ENCODE data around the gene LRRC28.
A peak's percentile ranks its signal among the peaks of the same experiment; 100 is the strongest.
"Not testable (repeated sequence)": the region's sequence is repeated elsewhere in the genome, so short reads cannot be mapped to it uniquely, and the experiment has no call there.

The LRRC28 gene

DNA sequence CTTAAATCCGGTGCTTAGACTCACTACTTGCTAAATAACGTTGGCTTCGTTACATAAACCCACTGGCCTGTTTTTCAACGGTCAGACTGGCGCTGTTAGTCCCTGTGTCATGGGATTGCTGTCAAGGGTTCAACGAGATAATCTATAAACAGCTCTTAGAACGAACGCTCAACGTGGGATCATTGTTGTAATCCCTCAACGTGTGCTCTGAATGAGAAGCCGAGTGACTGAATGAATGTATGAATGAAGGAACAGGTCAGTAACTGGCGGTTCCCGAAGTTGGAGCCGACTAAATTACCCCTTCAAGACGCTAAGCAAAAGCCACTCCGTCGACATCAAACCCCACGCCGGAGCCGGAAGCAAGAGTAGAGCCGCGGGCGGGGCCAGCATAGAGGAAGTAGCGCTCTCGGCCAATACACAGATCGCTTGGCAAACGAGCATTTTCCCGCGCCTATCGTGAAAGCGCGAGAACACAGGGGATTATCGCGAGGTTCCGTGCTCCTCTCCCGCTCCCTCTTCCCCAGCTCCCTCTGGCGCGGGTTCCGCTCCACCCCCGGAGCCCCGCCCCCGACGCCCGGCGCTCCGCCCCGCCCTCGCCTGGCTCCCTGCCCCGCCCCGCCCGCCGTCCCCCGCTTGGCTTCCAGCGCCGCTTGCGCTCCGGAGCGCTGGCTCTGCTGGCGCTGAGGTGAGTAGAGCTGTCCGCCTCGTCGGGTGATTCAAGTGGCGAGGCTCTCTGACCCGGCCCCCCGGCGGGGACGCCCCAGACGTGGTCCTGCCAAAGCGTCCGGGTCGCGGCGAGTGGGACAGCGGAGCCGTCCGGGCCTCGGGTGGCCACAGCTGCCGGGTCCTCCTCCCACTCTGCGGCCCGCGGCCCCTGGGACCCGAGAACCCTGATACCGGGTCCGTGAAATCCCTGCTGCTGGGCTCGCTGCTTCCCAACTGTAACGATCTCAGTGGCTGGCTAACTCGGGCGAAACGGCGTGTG is at the start of gene LRRC28:
LRRC28 (plus strand) TSS at position 625 of the 985 bp plus-strand sequence. CDS start 4,477 bp downstream, outside the sequence.
- peak; percentile 96 to 98 for DNase-seq

GRCh38 chr15:99202176-99202552 is 49.1 kb upstream of the LRRC28 start:
- no peak for DNase-seq

DNA sequence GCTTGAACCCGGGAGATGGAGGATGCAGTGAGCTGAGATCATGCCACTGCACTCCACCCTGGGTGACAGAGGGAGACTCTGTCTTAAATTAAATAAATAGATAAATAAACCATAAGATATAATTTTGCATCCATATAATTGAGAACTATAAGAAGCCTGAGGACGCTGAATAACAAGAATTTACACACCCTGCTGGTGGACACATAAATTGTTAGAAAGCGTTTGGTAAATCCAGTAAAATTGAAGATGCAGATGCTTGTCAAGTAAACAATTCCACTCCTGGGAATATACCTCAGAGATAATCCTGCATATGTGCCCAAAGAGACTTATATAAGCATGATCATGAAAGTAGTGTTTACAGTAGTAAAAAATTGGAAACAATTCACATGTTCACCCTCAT is 43.6 kb upstream of the LRRC28 start:
- no peak for DNase-seq

- DNase-seq = no peak
Observed at GRCh38 chr15:99209326-99209725, 42.0 kb upstream of the LRRC28 start.

- DNase-seq = no peak
Observed at GRCh38 chr15:99210334-99210733, 40.9 kb upstream of the LRRC28 start.

GRCh38 chr15:99211926-99212325 is 39.4 kb upstream of the LRRC28 start:
- DNase-seq = no peak

- DNase-seq = no peak
Observed at GRCh38 chr15:99212406-99212805, 38.9 kb upstream of the LRRC28 start.

DNA sequence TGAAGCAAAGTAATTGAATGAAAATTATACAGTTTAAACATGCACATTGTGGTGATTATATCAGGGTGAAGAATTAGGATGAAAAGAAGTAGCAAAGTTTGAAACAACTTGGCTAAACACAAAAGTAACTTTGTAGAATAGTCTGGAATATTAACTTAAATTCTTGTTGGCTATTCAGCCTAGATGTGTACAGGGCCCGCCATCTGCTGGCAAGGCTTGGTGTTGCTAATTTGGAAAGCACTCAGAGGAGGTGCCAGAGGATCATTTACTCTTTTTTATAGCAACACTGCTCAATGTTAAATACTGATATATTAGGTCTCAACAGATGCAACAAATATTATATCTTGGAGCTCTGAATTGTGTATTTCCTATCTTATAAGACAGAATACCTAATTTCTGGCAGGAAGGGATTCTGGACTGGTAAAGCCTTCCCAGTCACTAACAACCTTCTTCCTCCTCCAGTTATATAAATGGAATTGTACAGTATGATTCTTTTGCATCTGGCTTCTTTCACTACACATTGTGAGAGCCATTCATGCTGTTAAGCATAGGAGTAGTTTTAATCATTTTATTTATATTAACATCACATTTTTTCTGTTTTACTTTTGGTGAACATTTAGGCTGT is 38.0 kb upstream of the LRRC28 start:
- DNase-seq = peak; percentile 71 to 74

DNA sequence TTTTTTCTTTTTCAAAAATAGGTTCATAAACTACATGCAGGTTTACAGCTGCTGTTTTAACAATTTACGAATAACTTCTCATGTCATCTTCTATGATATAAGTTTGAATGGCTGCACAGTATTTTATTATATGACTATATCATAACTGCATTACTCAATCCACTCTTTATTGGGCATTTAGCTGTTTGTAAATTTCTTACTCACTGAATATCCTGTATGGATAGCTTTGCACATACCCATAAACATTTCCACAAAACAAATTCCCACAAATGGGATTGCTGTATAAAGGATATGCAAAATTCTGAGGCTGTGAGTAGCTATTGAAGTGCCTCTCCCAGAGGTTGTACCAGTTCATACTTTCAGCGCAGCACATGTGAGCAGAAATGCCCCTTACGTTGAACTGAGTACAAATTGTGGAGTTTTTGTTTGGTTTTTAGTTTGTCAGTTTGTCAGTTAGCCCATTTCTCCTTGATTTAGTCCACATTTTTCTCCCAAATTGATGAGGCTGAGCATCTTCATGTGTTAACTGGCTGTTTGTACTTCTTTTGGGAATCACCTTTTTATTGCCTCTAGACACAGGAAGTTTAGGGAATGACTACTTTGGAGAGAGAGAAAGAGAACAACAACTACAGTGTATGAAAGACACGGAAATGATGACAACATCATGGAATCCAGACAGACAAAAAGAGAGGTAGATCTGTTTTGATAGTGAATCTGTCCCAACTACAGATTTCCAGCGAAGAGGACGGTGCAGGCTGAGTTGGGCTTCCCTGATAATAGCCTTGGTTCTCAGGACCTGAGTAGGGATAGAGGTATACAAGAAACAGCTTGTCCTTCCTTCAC is 26.7 kb upstream of the LRRC28 start:
- no peak for DNase-seq

- DNase-seq = no peak
Observed at GRCh38 chr15:99226802-99227201, 24.5 kb upstream of the LRRC28 start.

DNA sequence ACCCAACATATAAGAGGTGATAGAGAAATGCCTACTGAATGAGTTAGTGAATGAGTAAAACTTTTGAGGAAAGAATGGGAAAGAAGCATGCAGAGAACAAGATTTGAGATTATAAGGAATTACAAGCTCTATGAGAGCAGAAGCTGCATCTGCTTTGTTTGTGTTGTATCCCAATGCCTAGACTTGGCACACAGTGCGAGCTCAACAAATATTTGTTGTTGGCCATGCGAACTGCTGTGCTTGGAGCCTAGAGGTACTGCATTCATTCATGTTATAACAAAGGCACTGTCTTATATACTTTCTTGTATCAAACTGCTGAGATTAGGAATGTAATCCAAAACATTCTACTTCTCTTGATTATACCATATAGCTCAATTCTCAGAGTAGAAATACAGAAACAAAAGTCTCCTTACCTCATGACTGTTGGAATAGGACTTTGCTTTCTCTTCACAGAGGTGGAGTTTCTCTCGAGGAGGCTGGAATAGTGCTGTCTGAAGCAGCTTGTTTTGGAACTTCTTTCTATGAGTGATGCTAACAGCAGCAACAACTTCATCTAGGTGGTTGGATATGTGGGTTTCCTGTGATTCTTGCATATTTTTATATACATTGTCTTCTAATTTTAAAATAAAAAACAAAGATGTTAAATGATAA is 23.0 kb upstream of the LRRC28 start:
- no peak for DNase-seq

DNA sequence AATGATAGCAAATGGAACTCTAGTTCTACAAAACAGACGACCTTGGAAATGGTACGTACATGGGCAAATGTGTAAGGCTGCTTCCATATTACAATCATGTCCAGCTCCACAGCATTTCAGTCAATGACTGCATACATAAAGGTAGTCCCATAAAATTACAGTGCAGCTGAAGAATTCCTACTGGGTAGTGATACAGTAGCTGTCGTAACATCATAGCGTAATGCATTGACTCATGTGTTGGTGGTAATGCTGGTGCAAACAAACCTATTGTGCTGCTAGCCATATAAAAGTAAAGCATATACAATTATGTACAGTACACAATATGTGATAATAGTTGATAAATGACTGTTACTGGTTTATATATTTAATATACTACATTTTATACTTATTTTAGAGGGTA is 20.4 kb upstream of the LRRC28 start:
- no peak for DNase-seq

- DNase-seq = no peak
Observed at GRCh38 chr15:99232740-99233139, 18.5 kb upstream of the LRRC28 start.

GRCh38 chr15:99234160-99234559 is 17.1 kb upstream of the LRRC28 start:
- DNase-seq = not testable (repeated sequence)

DNA sequence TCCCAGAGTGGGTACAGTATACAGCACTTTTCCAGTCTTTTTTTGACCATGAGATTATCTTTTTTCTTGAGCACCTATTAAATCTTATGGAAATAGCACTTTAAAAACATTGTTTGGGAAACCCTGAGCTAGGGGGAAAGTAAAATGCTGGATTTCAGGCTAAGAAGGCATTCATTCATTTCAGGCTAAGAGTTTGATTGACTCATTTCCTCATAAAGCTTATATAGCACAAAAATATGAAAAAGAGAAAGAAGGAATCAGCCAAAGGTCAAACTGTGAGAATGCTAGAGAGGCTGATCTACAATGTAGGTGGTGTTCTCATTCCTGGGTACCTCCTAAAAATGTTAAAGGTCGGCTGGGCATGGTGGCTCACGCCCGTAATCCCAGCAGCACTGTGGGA is 12.4 kb upstream of the LRRC28 start:
- DNase-seq = no peak

- DNase-seq = no peak
Observed at GRCh38 chr15:99239545-99240198, 11.6 kb upstream of the LRRC28 start.

DNA sequence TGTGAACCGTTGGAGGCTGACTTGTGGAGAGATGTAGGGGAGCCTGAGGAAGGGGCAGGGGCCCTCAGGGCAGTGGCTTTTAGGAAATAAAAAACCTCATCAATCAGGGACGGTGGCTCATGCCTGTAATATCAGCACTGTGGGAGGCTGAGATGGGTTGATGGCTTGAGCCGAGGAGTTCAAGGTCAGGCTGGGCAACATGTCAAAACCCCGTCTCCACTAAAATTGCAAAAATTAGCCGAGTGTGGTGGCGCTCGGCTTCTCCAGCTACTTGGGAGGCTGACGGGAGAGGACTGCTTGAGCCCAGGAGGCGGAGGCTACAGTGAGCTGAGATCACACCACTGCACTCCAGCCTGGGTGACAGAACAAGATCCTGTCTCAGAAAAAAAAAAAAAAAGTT is 9.5 kb upstream of the LRRC28 start:
- DNase-seq = no peak

DNA sequence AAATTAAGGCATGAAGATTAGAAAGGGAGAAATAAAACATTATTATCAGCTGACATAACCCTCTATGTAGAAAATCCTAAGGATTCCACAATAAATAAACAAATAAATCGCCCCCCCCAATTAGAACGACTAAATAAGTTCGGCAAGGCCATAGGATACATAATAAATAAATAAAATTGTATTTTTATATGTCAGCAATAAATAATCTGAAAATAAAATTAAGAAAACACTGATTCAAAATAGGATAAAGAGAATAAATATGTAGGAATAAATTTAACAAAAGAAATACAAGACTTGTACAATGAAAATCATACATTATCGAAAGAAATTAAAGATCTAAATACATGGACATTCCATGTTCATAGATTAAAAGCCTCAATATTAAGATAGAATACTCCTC is 7.0 kb upstream of the LRRC28 start:
- no peak for DNase-seq

DNA sequence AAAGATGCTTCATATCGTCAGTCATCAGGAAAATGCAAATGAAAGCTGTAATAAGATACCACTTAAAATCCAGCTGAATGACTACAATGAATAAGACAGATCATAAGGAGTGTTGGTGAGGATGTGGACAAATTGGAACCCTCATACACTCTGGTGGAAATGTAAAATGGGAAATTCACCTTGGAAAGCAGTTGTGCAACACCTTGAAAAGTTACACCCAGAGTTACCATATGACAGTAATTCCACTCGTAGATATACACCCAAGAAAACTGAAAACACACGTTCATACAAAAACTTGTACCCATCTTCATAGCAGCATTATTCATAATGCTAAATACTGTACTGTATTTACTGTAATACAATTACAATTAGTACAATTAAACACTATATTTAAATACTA is 4.2 kb upstream of the LRRC28 start:
- no peak for DNase-seq

GRCh38 chr15:99248000-99248715 is 3.1 kb upstream of the LRRC28 start:
- no peak for DNase-seq

GRCh38 chr15:99249270-99249841 is 1.9 kb upstream of the LRRC28 start, which contains the start of gene TTC23:
Gene TTC23, minus strand, starts transcription at chr15:99249581. Its CDS starts 20,869 bp downstream, at chr15:99228712.
- no peak for DNase-seq
